Measurements from ENCODE around the gene PPP2R2C. TPM values are rescaled to one million over a fixed set of nuclear protein-coding genes. Genes with fewer than 3 reads are reported as not detected.

Gene PPP2R2C
- total RNA-seq, 1 donor from 2014 or later: 10.8 TPM

GRCh38 chr4:6352031-6352692 lies 120.3 kb downstream of the PPP2R2C start:
- Mint-ChIP-seq H3K36me3 (no peaks in the 10 kb centered on the region), H3K4me3 (no peak overlapping the region), H3K9me3 (no peaks in the 10 kb centered on the region), H3K27ac (no peak overlapping the region), H3K4me1 (ENCODE audit: unreplicated experiment) (no peaks in the 10 kb centered on the region), H3K27me3 (peaks cover 21% of the 10 kb centered on the region)
- no peak for DNase-seq (ENCODE audit: extremely low spot score, unreplicated experiment)
- TF ChIP-seq, protein P1, sequence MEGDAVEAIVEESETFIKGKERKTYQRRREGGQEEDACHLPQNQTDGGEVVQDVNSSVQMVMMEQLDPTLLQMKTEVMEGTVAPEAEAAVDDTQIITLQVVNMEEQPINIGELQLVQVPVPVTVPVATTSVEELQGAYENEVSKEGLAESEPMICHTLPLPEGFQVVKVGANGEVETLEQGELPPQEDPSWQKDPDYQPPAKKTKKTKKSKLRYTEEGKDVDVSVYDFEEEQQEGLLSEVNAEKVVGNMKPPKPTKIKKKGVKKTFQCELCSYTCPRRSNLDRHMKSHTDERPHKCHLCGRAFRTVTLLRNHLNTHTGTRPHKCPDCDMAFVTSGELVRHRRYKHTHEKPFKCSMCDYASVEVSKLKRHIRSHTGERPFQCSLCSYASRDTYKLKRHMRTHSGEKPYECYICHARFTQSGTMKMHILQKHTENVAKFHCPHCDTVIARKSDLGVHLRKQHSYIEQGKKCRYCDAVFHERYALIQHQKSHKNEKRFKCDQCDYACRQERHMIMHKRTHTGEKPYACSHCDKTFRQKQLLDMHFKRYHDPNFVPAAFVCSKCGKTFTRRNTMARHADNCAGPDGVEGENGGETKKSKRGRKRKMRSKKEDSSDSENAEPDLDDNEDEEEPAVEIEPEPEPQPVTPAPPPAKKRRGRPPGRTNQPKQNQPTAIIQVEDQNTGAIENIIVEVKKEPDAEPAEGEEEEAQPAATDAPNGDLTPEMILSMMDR (conservative IDR thresholded peaks at IDR 0.05): no peak

DNA sequence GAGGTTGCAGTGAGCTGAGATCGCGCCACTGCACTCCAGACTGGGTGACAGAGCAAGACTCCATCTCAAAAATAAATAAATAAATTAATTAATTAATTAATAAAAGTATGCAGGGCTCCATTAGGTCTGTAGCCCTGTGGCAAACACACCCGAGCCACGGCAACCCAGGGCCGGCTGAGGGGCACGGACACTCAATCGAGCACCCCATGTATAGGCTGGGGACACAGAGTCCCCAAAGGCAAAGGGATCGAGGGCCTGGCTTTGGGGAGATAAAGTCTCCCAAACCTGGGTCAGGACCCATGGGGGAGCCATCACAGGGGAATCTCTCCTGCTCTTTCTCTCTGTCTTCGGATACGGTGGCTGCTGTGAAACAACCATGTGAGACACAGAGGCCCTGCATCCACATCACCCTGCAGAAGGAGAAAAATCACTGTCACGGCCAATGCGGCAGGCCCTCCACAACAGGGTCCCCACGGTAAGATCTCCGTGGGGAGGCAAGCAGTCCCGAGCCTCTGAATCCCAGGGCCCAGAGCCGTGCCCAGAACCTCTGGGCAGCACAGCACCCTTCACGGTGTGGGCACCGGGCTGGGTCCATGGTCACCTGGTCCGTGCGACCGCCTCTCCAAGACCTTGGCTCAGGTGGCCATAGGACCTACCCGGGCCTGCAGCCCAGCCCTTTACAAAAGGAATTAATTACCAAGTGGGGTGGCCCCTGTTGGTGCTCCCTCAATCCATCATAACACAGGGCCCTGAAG lies 121.0 kb downstream of the PPP2R2C start:
- Mint-ChIP-seq H3K9me3 (no peaks in the 10 kb centered on the region), H3K36me3 (no peaks in the 10 kb centered on the region), H3K4me3 (no peak overlapping the region), H3K27me3 (peaks cover 21% of the 10 kb centered on the region), H3K27ac (no peak overlapping the region), H3K4me1 (ENCODE audit: unreplicated experiment) (no peaks in the 10 kb centered on the region)
- no peak for DNase-seq (ENCODE audit: extremely low spot score, unreplicated experiment)
- TF ChIP-seq, protein P1 (conservative IDR thresholded peaks at IDR 0.05): no peak

DNA sequence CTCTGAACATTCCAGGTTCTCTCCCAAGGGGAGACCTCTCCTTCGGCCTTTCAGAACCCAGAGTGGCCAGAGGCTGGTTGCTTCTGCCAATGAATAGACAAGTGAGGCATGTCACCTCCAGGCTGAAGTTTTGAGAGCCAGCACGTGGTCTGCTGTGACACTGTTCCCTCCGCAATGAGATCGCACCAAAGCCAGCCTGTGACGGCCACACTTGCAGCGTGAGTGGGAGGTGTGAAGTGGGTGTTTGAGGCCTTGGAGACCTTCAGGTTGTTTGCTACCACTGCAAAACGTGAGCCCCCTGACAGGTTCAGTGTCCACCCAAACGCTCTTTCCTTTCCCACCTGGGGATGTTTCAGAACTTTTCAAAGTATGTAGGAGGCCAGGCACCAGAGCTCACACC lies 121.8 kb downstream of the PPP2R2C start:
- Mint-ChIP-seq H3K4me1 (ENCODE audit: unreplicated experiment) (no peaks in the 10 kb centered on the region), H3K36me3 (no peaks in the 10 kb centered on the region), H3K9me3 (no peaks in the 10 kb centered on the region), H3K27ac (no peak overlapping the region), H3K27me3 (peaks cover 21% of the 10 kb centered on the region), H3K4me3 (no peak overlapping the region)
- TF ChIP-seq, protein P1 (conservative IDR thresholded peaks at IDR 0.05): no peak
- DNase-seq (ENCODE audit: extremely low spot score, unreplicated experiment): no peak

DNA sequence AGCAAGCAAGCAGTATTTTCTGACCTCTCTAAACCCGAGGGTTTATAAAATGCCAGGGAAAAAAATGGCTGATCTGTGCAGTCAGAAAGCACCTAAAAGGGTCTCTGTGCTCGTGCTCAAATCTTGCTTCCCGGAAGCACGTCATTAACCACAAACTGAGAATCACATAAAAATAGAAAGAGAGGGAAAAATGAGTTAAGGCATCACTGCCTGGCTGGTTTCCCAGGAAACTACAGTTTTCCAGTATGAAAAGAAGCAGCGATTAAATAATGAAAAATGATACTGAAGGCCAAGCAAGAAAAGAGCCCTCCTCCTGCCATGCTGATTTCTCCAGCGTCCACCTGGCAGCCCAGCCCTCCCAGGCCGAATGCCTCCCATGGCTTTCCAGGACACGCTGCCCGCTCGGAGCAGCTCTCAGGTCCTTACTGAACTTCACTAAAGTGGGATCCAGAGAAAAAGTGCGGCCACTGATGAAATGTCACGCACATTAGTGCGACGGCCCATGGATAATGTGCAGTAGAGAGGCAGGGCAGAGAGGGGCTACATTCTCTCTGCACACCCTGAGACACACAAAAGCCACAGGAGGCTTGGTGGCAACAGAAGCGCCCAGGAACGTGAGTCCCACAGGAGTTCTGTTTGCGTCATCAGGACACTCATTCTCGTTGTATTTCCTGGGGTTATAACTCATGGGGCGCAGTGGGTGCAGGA lies 122.4 kb downstream of the PPP2R2C start:
- Mint-ChIP-seq H3K27me3 (peaks cover 21% of the 10 kb centered on the region), H3K27ac (no peak overlapping the region), H3K36me3 (no peaks in the 10 kb centered on the region), H3K9me3 (no peaks in the 10 kb centered on the region), H3K4me3 (no peak overlapping the region), H3K4me1 (ENCODE audit: unreplicated experiment) (no peaks in the 10 kb centered on the region)
- no peak for DNase-seq (ENCODE audit: extremely low spot score, unreplicated experiment)
- TF ChIP-seq, protein P1 (conservative IDR thresholded peaks at IDR 0.05): no peak

DNA sequence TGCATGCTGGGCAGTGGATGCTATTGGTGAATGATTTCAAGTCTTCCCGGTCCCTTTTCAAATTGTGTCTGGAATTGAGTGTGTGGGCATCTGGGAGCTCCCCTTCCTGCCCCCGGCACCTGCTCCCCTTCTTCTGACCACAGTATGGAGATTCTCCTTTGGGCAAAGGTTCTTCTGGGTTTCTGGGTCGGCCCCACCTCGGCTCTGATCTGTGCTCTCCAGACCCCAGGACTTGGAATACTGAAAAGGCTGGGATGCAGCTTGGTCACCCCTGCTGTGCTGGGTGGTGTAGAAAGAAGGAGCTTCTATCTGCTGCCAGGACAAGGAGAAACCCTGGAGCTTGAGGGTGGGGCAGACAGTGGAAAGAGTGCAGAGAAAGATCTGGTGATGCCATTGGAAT lies 124.0 kb downstream of the PPP2R2C start:
- Mint-ChIP-seq H3K27ac (no peak overlapping the region), H3K27me3 (peaks cover 22% of the 10 kb centered on the region), H3K36me3 (no peaks in the 10 kb centered on the region), H3K4me3 (no peak overlapping the region), H3K9me3 (no peaks in the 10 kb centered on the region), H3K4me1 (ENCODE audit: unreplicated experiment) (no peaks in the 10 kb centered on the region)
- DNase-seq (ENCODE audit: extremely low spot score, unreplicated experiment): no peak
- TF ChIP-seq, protein P1 (conservative IDR thresholded peaks at IDR 0.05): no peak
